ENCODE results near the gene PTPRO.

The PTPRO gene

DNA sequence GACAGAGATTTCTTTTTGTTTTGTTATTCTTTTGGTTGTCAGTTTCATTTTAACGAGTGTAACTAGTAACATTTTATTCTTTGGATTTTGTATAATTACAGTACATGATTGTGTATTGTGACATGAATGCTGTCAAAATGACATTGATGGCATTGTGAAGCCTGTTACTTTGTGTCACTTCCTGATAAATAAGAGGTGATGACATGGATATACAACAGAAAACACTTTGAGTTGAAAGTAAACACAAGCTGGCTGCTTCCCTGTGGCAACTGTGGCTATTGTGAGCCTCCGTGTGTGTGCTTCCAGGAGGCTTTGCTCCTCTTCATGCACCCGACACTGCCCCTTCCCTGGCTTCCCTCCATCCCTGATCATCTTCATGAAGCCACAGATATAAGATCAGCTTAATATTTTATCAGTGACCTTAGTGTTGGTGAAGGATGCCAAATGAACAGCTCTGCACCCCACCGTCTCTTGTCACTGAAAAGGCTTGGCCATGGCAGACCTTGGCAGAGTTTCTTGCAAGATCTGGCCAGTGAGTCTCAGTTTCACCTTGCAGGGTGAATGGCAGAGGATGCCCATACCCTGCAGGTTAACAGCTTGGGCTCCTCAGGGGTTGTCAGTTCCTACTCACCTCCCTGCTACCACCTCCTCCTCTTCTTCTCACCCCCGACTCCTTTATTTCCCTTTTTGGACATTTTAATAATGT lies 275.0 kb downstream of the PTPRO start:
- H3K27ac ChIP-seq = no peak overlapping the region
- TF ChIP-seq, protein P1, sequence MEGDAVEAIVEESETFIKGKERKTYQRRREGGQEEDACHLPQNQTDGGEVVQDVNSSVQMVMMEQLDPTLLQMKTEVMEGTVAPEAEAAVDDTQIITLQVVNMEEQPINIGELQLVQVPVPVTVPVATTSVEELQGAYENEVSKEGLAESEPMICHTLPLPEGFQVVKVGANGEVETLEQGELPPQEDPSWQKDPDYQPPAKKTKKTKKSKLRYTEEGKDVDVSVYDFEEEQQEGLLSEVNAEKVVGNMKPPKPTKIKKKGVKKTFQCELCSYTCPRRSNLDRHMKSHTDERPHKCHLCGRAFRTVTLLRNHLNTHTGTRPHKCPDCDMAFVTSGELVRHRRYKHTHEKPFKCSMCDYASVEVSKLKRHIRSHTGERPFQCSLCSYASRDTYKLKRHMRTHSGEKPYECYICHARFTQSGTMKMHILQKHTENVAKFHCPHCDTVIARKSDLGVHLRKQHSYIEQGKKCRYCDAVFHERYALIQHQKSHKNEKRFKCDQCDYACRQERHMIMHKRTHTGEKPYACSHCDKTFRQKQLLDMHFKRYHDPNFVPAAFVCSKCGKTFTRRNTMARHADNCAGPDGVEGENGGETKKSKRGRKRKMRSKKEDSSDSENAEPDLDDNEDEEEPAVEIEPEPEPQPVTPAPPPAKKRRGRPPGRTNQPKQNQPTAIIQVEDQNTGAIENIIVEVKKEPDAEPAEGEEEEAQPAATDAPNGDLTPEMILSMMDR (IDR thresholded peaks at IDR 0.05) = no peak
- no peak for TF ChIP-seq ZFX (IDR thresholded peaks at IDR 0.05; ENCODE audit: borderline replicate concordance)

- TF ChIP-seq, protein P1 (IDR thresholded peaks at IDR 0.05) = no peak
- no peak for TF ChIP-seq ZFX (IDR thresholded peaks at IDR 0.05; ENCODE audit: borderline replicate concordance)
- no peak overlapping the region for H3K27ac ChIP-seq
These were observed 277.1 kb downstream of the PTPRO start for GRCh38 chr12:15599266-15600037.

DNA sequence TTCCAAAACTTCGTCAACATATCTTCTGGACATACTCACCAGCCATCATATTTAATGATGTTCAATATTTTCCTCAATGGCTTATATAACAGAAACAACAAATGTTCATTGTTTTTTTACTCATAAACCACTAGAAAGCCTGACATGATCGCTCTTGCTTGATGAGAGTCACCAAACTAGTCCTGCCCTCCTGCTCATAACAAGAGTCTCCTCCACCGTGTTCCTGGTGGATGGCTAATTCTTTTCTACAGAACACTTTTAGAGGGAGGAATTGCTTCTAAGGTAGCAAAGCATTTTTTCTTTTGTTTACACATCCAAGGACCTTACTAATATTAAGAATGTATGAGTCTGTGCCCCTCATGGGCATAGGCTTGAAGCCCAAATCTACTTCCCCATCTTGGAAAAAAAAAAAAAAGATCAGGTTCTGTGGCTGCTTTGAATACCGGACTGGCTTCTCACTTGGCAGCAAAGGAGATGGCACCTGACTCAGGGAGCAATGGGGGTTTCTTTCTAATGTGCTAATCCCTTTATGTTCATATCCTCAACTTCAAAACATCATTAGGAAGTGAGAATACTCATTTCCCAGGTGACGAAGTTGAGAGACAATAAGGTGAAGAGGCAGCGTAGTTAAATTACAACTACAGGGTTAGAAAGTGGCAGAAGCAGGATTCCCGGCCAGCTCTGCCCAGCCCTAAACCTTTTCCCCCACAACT lies 278.1 kb downstream of the PTPRO start:
- no peak overlapping the region for H3K27ac ChIP-seq
- TF ChIP-seq ZFX (IDR thresholded peaks at IDR 0.05; ENCODE audit: borderline replicate concordance) = no peak
- TF ChIP-seq, protein P1 (IDR thresholded peaks at IDR 0.05) = no peak

DNA sequence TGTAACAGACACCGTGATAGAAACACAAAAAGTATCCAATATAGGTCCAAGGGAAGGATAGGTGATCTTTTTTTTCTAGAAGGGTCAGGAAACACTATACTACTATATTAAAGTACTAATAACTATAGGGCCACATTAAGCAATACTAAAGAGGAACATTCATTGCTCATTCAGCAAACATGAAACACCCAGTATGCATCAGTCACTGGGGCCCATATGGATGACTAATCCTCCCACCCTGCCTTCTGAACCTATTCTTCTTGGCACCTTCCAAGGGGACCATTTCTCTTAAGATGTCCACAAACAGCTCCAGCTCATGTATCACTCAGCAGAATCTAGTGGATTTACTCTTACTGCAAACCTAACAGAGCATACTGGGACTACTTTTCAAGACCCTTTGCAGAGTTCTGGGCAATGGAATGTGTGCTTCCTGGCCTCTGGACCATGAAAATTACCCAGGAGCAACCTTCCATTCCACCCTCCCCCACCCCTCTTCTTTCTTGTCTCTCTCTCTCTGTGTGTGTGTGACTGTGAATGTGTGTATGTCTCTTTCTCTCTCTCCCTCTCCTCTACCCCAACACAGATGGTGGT lies 279.0 kb downstream of the PTPRO start:
- TF ChIP-seq ZFX (IDR thresholded peaks at IDR 0.05; ENCODE audit: borderline replicate concordance) = no peak
- TF ChIP-seq, protein P1 (IDR thresholded peaks at IDR 0.05) = no peak
- H3K27ac ChIP-seq = no peak overlapping the region

- no peak overlapping the region for H3K27ac ChIP-seq
These were observed 279.9 kb downstream of the PTPRO start for GRCh38 chr12:15602051-15602672.

GRCh38 chr12:15603474-15604085 lies 281.3 kb downstream of the PTPRO start:
- TF ChIP-seq, protein P1 (IDR thresholded peaks at IDR 0.05) = no peak
- no peak for TF ChIP-seq ZFX (IDR thresholded peaks at IDR 0.05; ENCODE audit: borderline replicate concordance)
- no peak overlapping the region for H3K27ac ChIP-seq

More at GRCh38 chr12:15602051-15602672, 279.9 kb downstream of the PTPRO start:
- TF ChIP-seq, protein P1 (IDR thresholded peaks at IDR 0.05) = no peak
- TF ChIP-seq ZFX (IDR thresholded peaks at IDR 0.05; ENCODE audit: borderline replicate concordance) = no peak
